A673 (cell line): ENCODE measurements around the gene TSSC4.

ENCODE experiments used
- CTCF ChIP-seq: fragments of 300-800, 200-600 bp; sonication (generic); conservative IDR thresholded peaks from 2 replicates; pipeline ENCODE4 v1.5.1; 2017; ENCODE audit warnings: low read depth, mild to moderate bottlenecking, antibody characterized with exemption, low read length, moderate library complexity, mixed read lengths
- EZH2 ChIP-seq: fragments of 200-600 bp; sonication (generic); IDR thresholded peaks from 2 replicates; pipeline ENCODE4 v1.6.1; 2017; ENCODE audit warnings: borderline replicate concordance, low read depth, mild to moderate bottlenecking, mixed read lengths, antibody characterized with exemption, low read length; ENCODE audit not compliant: poor library complexity, severe bottlenecking

DNA sequence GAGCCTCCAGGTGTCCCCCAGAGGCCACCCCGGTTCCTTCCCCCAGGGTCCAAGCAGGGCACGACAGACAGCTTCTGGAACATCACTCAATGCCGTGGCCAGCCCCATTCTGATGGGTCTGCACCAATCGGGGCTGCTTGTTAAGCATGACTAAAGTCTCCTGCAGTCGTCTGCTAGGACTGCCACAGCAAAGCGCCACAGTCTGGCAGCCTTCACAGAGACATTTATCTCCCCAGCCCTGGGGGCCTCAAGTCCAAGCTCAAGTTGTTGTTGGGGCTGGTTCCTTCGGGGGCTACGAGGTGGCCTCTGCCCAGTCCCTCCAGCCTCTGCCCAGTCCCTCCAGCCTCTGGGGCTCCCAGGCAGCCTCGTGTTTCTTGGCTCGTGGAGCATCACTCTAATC is 37.4 kb upstream of the TSSC4 start:
- no peak for TF ChIP-seq CTCF
- no peak for TF ChIP-seq EZH2
